HK-2 (cell line): Measurements from ENCODE around the gene SP2.

ENCODE experiments used
- DNase-seq: peaks from one replicate; pipeline ENCODE4 v3.0.0-alpha.2; 2018; ENCODE audit not compliant: unreplicated experiment

Gene SP2

GRCh38 chr17:47973541-47973940, 77.5 kb downstream of the SP2 start:
- DNase-seq: no peak

GRCh38 chr17:47975189-47975822, 79.3 kb downstream of the SP2 start:
- no peak for DNase-seq

GRCh38 chr17:47975823-47976205, 79.8 kb downstream of the SP2 start:
- no peak for DNase-seq

- peak; percentile 50 for DNase-seq
Measured at GRCh38 chr17:47978324-47978723, 82.3 kb downstream of the SP2 start.
